C4-2B (cell line): ENCODE measurements around the gene NCOR2.

Experiments
- CTCF ChIP-seq: fragments of 450-650 bp; conservative IDR thresholded peaks from 2 replicates; pipeline ENCODE4 v1.5.1; 2017; ENCODE audit warnings: mild to moderate bottlenecking
- ZFX ChIP-seq: fragments of 450-650 bp; IDR thresholded peaks from 2 replicates; pipeline ENCODE4 v1.6.1; 2017

- TF ChIP-seq CTCF (no peak), ZFX (no peak)
These were observed 41.3 kb downstream of the NCOR2 start for GRCh38 chr12:124525927-124526692.
